Hematopoietic multipotent progenitor cell treated with erythropoietin and hydrocortisone succinate and interleukin-3 and kit ligand, for 6 days (in vitro differentiated cells): Measurements from ENCODE around the gene ELMO3.
A peak's percentile ranks its signal among the peaks of the same experiment; 100 is the strongest.

Experiments used
- DNase-seq: peaks from one replicate; pipeline ENCODE4 v3.0.0-alpha.2; 2015

ELMO3 gene, protein sequence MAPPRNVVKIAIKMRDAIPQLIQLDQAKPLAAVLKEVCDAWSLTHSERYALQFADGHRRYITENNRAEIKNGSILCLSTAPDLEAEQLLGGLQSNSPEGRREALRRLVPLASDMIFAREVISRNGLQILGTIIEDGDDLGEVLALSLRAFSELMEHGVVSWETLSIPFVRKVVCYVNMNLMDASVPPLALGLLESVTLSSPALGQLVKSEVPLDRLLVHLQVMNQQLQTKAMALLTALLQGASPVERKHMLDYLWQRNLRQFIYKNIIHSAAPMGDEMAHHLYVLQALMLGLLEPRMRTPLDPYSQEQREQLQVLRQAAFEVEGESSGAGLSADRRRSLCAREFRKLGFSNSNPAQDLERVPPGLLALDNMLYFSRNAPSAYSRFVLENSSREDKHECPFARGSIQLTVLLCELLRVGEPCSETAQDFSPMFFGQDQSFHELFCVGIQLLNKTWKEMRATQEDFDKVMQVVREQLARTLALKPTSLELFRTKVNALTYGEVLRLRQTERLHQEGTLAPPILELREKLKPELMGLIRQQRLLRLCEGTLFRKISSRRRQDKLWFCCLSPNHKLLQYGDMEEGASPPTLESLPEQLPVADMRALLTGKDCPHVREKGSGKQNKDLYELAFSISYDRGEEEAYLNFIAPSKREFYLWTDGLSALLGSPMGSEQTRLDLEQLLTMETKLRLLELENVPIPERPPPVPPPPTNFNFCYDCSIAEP

DNA sequence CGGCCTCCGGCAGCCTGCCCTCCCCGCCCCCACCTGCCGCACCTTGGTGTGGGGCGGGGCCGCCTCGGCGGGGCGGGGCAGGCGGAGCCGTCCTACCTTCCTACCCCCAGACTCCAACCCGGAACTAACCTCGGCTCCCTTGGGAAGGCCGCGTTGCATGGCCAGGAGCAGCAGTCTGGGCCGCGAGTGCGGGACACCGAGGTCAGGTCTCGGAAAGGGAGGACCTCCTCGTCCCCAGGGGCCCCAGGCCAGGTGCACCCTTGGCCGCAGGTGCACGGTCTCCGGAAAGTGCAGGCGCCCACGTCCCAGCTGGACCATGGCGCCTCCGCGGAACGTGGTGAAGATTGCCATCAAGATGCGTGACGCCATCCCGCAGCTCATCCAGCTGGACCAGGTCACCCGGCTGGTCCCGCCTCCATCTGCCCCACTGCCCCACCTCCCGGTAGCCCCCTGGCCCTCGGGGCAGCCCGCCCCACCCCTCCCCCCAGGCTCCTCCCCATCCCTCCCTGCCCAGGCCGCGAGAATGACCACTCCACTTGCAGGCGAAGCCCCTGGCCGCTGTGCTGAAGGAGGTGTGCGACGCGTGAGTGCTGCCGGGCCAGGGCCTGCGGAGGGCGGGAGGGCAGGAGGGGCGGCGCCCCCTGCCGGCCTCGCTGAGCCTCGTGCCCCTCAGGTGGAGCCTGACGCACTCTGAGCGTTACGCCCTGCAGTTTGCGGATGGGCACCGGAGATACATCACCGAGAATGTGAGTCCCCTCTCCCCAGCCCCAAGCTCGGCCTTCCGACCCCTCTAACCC lies at the start of gene ELMO3:
Gene ELMO3 (plus strand): TSS at position 121 of the 797 bp plus-strand sequence. CDS start 196 bp downstream, at position 317.
- DNase-seq, result no peak

DNA sequence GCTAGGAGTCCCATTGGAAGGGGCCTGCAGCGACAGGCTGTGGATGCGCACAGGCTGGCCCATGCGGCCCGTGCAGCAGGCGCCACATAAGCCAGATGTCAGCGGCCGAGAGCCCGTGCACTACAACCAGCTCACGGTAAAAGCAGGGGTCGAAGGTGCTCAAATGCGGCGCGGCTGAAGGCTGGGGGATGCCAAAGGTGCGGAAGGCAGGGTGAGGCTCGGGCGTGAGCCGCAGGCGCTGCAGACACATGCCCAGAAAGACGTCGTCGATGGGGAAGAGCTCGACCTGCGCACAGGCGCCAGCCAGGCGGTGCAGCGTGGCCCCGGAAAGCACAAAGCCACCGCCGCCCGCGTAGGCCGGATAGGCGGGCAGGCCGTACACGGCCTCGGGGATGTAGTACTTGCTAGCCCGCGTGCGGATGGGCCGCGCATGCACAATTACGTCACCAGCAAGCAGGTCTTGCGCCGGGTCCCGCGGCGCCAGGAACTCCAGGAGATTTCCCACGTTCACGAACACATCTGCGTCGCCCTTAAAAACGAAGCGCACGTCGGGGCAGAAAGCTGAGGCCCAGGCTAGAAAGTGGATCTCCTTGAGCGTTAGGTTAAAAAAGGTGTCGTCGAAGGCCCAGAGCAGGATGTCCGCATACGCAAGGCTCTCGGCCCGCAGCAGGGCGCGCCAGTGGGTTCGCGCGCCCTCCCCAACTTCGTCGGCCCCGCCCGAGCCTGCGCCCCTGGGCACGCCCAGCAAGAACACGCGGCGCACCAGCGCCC lies 49.5 kb upstream of the ELMO3 start:
- DNase-seq, result no peak

DNA sequence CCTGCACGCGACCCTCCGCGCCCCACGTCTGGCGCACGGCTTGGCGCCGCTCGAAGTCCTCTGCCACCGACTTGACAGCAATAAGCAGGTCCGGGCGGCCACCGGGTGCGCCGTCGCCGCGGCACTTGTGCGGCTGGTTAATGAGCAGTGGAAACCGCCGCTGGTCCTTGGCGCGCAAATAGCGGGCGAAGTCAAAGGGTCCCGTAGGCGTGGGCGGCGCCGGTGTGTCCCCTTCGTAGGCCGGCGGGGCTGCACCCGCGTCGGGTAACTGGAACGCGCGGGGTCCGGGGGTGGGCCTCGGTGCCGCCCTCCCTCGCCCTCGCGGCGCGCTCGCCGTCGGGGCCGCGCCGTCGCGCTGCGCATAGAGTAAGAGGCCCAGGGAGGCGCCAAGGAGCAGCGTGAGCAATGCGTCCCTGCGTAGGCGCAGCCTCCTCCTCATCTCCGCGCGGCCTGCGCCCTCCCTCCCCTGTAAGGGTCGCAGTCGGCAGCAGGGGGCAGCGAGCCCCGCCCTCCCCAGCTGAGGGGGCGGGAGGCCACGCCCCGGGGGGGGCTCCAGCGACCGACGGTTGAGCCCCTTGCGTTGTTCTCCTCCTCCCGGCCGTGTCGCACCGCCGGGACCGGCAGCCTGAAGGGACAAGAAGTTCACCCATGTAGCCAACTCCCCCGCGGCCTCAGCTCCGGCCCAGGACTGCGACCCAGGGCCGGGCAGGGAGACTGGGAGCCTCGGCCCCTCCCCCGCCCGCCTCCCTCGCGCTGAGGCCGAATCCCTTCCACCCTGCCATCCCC lies 48.7 kb upstream of the ELMO3 start:
- peak; percentile 69 for DNase-seq

DNA sequence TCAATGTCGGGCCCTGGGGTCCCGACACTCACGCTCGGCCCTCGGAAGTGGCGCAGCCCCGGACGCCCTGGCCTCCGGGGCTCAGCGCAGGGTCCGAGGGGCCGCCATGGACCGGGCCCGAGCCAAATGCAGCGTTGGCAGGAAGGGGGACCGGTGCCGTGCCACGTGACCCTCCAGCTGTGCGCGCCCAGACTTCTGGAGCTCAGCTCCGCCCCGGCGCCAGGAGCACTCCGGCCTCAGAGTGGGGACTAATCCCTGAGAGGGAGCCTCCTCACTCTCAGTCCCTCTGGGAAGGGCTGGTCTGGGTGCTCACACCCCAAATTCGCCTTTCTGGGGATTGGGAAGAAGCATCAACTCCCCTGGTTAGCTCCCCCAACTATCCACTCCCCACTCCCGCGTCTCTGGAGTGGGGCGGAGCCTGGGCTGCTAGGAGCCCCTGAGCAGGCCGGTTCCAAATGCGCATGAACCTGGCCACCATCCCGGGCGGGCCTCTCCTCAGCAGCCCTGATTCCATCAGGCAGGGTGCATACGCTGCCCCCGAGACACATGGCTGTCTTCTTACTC lies 48.0 kb upstream of the ELMO3 start, which contains the start of gene B3GNT9:
Gene B3GNT9 (minus strand): TSS at position 166 of the 564 bp plus-strand sequence. CDS start 513 bp downstream, outside the sequence.
- peak; percentile 63 for DNase-seq

DNA sequence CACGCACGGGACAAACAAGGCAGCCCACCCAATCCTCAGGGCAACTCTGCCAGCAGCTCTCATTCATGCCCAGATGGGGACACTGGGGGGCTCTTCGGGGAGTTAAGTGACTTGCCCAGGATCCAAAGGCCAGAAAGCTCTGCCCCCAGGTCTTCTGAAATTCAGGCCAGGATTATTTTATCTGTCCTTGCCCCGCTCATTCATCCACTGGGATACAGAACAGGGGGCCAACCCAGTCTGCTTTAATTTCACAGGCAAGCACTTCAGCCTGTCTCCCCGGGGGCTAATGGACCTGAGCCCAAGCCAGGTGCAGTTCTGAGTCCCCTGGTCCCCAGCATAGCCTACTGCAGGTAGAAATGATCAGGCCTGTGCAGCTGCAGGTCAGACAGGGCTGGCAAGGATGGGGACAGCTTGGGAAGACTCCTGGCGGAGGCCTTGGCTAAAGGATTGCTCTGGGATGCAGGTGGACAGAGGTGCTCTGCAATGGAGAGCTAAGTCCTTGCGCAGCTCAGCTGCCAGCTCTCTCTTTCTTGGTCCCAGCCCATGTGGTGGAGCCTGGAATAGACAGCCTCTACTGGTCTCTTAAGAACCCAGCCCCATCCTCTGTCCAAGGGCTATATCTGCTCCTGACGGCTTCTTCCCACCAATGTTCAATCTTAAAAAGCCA lies 47.4 kb upstream of the ELMO3 start:
- DNase-seq, result peak; percentile 49

DNA sequence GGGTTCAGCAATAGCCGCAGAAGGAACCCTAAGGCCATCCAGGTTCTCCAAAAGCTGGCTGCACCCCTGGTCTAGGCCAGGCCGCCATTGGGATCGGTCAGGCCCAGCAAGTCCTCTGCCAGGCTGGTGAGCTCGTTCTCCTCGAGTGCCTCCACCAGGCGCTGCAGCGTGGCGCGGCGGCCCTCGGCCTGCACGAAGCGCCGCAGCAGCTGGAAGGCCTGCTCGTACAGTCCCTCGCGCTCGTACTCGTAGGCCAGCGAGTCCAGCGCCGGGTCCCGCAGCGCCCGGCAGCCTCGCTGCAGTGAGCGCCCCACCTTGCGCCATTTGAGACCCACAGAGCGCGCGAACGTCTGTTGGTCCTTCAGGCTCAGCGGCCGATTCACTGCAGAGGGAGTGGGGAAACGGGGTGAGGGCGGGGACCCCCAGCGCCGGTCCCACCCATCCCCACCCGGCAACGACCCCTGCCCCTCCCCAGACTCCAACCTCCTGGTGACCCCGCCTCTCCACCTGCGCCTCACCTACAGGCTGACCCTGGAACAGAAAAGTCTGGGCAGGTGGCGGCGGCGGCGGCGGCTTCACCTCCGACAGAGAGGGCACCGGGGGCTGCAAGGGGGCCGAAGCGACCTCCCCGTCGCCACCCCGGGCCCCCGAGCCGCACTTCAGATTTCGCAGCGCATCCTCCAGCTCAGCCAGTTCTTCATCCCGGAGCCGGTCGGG lies 44.2 kb upstream of the ELMO3 start:
- DNase-seq, result no peak

DNA sequence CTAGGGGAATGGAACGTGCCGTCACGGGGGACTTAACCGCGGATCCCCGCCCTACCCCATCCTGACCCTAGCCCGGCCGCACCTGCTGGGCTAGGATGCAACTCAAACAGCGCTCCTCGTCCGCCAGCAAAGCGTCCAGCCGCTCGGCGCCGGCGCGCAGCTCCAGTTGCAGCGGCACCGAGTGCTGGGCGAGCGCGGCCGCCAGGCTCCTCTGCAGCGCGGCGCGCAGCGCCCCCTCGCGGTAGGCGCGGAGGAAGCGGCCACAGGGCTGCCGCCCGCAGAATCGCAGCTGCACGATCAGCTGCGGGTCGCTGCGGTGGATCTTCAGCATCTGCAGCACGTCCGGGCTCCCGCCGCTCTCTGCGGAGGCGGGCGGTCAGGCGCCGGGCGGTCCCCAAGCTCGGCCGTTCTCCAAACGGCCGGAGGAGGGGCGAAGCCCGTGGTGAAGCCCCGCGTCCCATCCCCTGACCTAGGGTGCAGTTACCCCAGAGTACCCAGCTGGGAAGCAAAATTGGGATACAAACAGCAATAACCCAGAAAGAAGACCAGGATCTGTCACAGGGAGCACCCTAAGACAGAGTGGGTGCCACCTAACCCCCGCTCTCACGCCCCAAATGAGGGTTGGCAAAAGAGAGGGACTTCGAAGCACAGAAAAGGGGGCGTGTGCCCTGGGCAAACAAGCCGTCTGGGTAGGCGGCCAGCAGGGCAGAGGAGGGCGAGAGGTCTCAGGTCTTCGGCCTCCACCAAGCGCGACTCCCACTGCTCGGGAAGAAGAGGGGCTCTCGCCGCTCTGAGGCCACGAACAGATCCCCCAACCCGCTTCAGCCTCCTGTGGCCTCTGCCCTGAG lies 43.4 kb upstream of the ELMO3 start:
- peak; percentile 82 for DNase-seq

DNA sequence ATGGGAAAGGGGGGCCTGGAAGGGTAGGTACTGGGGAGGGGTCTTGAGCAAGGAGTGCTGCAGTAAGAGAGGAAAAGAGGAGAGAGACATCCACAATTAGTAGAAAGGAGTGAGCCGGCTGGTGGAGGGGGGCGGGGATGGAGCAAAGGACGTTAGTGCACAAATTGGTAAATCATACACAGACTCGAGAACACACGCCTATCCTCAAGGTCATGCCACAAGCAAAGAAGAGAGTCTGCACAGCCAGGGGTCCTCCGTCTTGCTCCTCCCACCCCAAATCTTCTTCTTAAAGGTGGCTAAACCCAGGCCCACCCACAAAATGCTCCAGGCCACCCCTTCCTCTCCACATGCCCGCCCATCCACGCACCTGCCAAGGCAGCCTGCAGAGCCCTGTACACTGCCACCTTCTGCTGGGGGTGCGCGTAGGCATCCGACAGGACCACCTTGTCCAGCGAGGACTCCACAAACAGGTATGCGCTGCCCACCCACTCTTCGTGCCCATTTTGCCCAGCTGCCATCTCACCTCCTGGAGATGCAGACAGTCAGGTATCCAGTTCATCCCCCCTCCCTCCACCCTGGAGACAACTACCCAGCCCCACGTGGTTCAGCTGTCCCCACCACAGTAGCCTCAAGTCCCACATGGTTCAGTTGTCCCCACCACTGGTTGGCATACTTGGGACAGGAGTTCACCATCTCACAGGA lies 42.6 kb upstream of the ELMO3 start:
- no peak for DNase-seq

DNA sequence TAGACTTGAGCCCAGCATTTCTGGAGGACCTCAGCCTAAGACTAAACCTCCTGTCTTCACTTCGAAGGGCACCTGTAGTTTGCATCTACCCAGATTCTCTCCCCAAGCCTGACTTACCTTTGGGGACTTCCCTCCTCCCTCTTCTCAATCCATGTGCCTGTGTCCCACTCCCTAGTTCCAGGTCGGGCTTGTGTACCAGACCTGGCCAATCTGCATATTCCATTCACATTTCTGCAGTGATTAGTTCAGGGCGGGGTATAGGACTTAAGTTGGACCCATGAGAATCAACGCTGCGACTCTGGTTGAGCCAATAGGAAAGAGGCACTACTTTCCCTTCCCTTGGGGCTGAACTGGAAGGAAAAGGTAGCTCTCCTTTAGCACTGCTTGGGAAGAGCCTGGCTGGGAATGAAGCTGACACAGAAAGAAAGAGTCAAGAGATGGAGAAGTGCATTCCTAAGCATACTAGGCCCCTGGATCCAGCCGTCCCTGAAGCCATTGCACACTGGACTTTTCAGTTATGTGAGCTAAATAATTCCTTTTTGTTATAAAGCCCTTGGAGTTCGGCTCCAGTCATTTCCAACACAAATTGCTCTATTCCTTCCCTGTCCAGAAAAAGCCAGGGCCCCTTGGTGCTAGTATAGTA lies 41.7 kb upstream of the ELMO3 start:
- no peak for DNase-seq

DNA sequence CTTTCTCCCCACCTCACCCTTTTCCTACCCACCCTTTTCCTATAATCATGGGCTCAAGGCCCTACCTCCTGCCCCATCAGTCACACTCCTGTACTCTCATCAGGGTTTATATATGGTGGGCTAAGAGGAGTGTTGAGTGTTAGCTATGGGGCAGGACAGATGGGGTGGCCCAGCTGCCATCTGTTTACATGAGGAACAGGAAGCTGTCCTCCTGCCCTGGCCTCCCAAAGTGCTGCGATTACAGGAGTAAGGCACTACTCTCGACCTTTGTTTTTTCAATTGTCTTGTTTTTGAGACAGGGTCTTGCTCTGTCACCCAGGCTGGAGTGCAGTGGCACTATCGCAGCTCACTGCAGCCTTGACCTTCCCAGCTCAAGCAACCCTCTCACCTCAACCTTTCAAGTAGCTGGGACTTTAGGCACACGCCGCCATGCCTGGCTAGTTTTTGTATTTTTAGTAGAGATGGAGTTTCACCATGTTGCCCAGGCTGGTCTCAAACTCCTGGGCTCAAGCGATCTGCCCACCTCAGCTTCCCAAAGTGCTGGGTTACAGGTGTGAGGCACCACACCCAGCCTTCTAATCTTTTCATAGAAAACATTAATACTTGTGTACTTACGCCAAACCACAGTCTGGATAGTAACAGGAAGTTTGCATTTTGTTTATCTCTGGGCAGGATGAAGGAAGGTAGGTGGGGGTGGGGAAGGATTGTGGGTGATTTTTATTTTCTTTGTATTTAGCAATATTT lies 40.9 kb upstream of the ELMO3 start:
- no peak for DNase-seq

DNA sequence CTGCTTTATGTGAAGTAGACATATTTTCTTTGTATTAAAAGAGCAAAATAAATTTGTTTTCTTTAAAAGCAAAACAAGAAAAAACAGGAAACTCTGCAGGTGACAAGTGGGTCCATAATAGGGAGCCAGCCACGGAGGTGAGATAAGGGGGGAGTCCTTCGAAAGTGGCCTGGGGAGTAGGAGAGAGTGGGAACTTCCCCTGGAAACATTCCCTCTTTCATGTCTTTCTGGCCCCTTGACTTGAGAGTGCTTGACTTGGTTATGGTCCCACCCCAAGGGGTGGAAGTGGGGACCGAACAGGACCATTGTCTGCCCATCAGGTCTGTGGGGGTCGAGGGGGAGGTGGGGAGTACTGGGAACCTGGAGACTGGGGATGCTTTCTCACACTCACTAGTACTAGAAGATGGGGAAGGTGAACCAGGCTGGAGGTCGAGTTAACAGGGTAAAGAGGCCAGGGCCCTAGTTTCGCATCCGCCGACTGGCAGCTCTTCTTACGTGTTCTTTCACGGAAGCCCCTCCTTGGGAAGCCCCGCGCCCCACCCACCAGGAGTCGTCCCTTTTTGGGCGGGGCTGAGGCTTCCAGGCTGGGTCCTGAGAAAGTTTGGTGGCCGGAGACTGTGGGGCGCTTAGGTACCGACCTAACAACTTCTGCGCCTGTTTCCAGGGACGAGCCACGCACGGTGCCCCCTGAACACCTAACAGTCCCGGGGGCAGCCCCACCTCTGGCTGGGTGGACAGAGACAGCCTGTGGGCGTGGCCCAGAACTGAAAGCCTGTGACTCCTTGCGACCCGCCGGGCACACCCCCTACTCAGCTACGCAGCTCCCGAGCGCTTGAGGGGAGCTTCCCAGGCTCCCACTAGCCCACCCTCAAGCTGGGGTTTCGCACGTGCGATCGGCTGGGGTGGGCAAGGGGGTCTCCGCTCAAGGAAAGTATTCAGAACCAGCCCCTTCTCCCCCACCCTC lies 40.0 kb upstream of the ELMO3 start:
- peak; percentile 68 for DNase-seq

DNA sequence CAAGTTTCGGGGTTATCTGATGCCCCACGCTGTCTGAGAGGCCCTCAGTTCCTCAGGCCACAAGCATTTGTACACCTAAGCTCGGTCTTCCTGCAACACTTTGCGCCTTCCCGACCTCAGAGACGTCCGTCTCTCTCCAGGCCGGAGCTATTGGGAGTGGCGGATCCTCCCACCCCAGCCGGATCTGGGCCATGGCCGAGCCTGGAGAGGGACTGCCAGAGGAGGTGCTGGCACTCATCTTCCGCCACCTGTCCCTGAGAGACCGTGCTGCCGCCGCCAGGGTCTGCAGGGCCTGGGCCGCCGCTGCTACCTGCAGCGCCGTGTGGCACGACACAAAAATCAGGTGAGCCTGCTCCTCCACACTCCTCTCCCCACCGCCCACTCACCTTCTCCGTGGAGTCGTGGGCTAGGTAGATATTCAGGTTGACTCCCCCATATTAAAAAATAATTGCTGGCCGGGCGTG lies 37.3 kb upstream of the ELMO3 start:
- no peak for DNase-seq

DNA sequence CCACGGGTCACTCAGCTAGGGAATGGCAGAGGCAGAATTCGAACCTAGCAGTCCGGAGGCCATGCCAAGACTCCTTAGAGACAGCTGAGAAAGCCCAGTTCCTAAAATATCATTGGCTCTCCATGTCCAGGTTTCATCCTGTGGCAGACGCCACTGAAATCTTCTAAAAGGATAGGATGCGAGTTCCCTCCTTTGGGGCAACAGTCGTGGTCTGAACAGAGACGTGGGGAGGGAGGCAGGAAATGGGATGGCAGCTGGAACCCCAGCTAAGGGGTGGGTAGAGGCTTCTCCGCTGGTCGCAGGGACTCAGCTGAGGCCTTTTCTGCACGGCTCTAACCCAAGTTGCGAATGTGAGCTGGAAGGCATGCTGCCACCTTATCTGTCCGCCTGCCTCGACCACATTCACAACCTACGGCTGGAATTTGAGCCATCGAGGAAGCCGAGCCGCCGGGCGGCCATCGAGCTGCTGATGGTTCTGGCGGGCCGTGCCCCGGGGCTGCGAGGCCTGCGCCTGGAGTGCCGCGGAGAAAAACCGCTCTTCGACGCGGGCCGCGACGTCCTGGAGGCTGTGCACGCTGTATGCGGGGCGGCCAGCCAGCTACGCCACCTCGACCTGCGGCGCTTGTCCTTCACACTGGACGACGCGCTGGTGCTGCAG lies 36.3 kb upstream of the ELMO3 start:
- peak; percentile 61 for DNase-seq

DNA sequence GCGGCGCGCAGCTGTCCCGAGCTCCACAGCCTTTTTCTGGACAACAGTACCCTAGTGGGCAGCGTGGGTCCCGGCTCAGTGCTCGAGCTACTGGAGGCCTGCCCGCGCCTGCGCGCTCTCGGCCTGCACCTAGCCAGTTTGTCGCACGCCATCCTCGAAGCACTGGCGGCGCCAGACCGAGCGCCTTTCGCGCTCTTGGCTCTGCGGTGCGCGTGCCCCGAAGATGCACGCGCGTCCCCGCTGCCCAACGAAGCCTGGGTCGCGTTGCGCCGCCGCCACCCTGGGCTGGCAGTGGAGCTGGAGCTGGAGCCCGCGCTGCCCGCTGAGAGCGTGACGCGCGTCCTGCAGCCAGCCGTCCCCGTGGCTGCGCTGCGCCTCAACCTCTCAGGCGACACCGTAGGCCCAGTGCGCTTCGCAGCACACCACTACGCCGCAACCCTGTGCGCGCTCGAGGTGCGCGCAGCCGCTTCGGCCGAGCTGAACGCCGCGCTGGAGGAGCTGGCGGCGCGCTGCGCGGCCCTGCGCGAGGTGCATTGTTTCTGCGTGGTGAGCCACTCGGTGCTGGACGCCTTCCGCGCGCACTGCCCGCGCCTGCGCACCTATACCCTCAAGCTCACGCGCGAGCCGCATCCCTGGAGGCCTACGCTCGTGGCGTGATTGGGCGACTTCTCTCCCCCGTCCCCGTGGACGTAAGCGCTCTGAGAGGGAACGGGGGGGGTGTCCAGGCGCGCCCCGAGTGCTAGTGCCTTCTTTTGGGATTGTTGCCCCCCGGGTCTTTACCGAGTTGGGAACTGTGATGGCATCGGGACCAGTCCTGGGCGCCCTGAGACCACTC lies 35.5 kb upstream of the ELMO3 start:
- DNase-seq, result peak; percentile 62
